Pancreas (tissue), 10 donors: ENCODE measurements around the gene PARD3. TPM values are rescaled to one million over a fixed set of nuclear protein-coding genes. Genes with fewer than 3 reads are reported as not detected.

ENCODE experiments used
- ATAC-seq, 4 donors: fragments of 200-7000 bp; cut with Tn5 transposase; one replicate each; pipeline versions ENCODE4 v1.8.0 to v1.9.1; 2020; ENCODE audit warnings: mild to moderate bottlenecking in 4 of 4, moderate library complexity in 4 of 4
- DNase-seq, 6 donors: peaks; one replicate each; pipeline ENCODE4 v3.0.0-alpha.2; 2020
- FAIRE-seq: peaks from 2 replicates; lab custom pipeline; 2012; peaks lifted over from hg19 to GRCh38; lab: Jason Lieb, UNC
- H3K27ac ChIP-seq, 4 donors: fragments of 200-600 bp; sonication (generic); 1 replicate in 3 of 4; 2 replicates in 1 of 4; pipeline versions ENCODE4 v1.5.0 to v1.8.0; 2020
- H3K27me3 ChIP-seq, 4 donors: fragments of 200-600 bp; one replicate each; pipeline ENCODE4 v1.8.0; 2021
- H3K36me3 ChIP-seq, 3 donors: fragments of 200-600 bp; sonication (generic) in 1 of 3; one replicate each; pipeline versions ENCODE4 v1.5.0 to v1.8.0; 2020 to 2021
- H3K4me1 ChIP-seq, 3 donors: fragments of 200-600 bp; one replicate each; pipeline ENCODE4 v1.8.0; 2021
- H3K4me3 ChIP-seq, 4 donors: fragments of 200-600 bp; sonication (generic) in 2 of 4; one replicate each; pipeline versions ENCODE4 v1.5.0 to v1.8.0; 2020 to 2021
- H3K9me3 ChIP-seq, 4 donors: fragments of 200-600 bp; one replicate each; pipeline ENCODE4 v1.8.0; 2021
- CTCF ChIP-seq, 4 donors: fragments of 200-600 bp; sonication (generic) in 3 of 4; IDR thresholded peaks; one replicate each; pipeline versions ENCODE4 v1.5.0 to v1.8.0; 2021; ENCODE audit warnings: antibody characterized with exemption in 4 of 4
- WGBS, 2 donors: extraction: QIAGEN DNeasy Blood & Tissue Kit; methylation state at CpG; one replicate each; pipeline ENCODE4 v1.1.7; 2013; 5-methylcytosine and 5-hydroxymethylcytosine counted together
- intact Hi-C, 3 donors: fragments of 100-400 bp; cut with DNase I; formaldehyde crosslinking; loops; one replicate each; pipeline versions ENCODE4 v1.11.1 to v1.14.2; 2022
- polyA plus RNA-seq, 2 donors: library from polyadenylated mRNA; stranded (reverse); fragments of 200-250 nt; gene quantifications; one replicate each; pipeline ENCODE4 v1.2.3, GENCODE V29; 2013
- total RNA-seq, 6 donors: library from RNA; stranded (reverse); fragmentation: NEBNext Ultra II Directional in 4 of 6; extraction: Animal tissue kit (Norgen Biotek cat#: 25700) in 4 of 6; gene quantifications; one replicate each; pipeline versions ENCODE4 v1.2.1 to v1.2.4, GENCODE V29; 2021 to 2023
- donor health status: healthy with polysubstance abuse.
- donor health status: DM: no; HTN: no; CAD: no; lungs with moderate emphysema.
- donor health status: DM: no; HTN: no; CAD: no.
- donor health status: control.
- donor health status: control.
- donor health status: Bipolar disorder and iron deficiency.
- donor health status: DM: yes; HTN: yes; CAD: no.
- donor health status: DM: no; HTN: no; CAD: no.
- donor health status: DM: no; HTN: no; CAD: no.
- donor health status: DM: yes; HTN: yes; CAD: no.

PARD3 gene
- total and polyA plus RNA-seq, 8 donors = 12.8 to 32.3 (median 23.4) TPM

GRCh38 chr10:34775044-34775637 lies 40.0 kb downstream of the PARD3 start:
- no peak overlapping the region for H3K27ac ChIP-seq
- no peak for FAIRE-seq
- ATAC-seq = no peak
- intact Hi-C loops = no loop called here
- no peak for DNase-seq
- H3K4me1 ChIP-seq = peaks cover 10 to 20% (median 14%) of the 10 kb centered on the region in 3 donors
- H3K4me3 ChIP-seq = no peak overlapping the region
- TF ChIP-seq CTCF (IDR thresholded peaks at IDR 0.05) = no peak
- H3K27me3 ChIP-seq = no peaks in the 10 kb centered on the region
- WGBS, 2 donors = 76 to 80% methylated on average over 3 of the region's 3 CpGs
- no peaks in the 10 kb centered on the region for H3K9me3 ChIP-seq
- no peaks in the 10 kb centered on the region for H3K36me3 ChIP-seq

- Histone ChIP-seq H3K36me3 (no peaks in the 10 kb centered on the region), H3K27me3 (no peaks in the 10 kb centered on the region), H3K4me3 (no peak overlapping the region), H3K9me3 (no peaks in the 10 kb centered on the region), H3K27ac (no peak overlapping the region), H3K4me1 (peaks cover 9 to 18% (median 14%) of the 10 kb centered on the region in 3 donors)
- DNase-seq = no peak
- FAIRE-seq = no peak
- TF ChIP-seq CTCF (IDR thresholded peaks at IDR 0.05) = no peak
- 52 to 55% methylated on average over 4 of the region's 4 CpGs for WGBS, 2 donors
- no peak for ATAC-seq
- intact Hi-C loops = no loop called here
Observed at GRCh38 chr10:34773636-34774630, 41.2 kb downstream of the PARD3 start.

GRCh38 chr10:34771525-34771924 lies 43.6 kb downstream of the PARD3 start:
- H3K9me3 ChIP-seq = no peaks in the 10 kb centered on the region
- FAIRE-seq = no peak
- H3K4me3 ChIP-seq = no peak overlapping the region
- no peak for TF ChIP-seq CTCF (IDR thresholded peaks at IDR 0.05)
- no peaks in the 10 kb centered on the region for H3K27me3 ChIP-seq
- no peak for ATAC-seq
- DNase-seq = no peak
- no peak overlapping the region for H3K27ac ChIP-seq
- intact Hi-C loops = no loop called here
- H3K4me1 ChIP-seq = peaks cover 15 to 19% (median 17%) of the 10 kb centered on the region in 3 donors
- H3K36me3 ChIP-seq = no peaks in the 10 kb centered on the region
- whole genome bisulfite sequencing, 2 donors = 91 to 94% methylated on average over 4 of the region's 4 CpGs

GRCh38 chr10:34771106-34771505 lies 44.0 kb downstream of the PARD3 start:
- H3K27me3 ChIP-seq = no peaks in the 10 kb centered on the region
- H3K4me1 ChIP-seq = peaks cover 19 to 21% (median 20%) of the 10 kb centered on the region in 3 donors
- 74 to 78% methylated on average over 3 of the region's 3 CpGs for WGBS, 2 donors
- H3K27ac ChIP-seq = no peak overlapping the region
- no peak for TF ChIP-seq CTCF (IDR thresholded peaks at IDR 0.05)
- ATAC-seq (no peak), FAIRE-seq (no peak), DNase-seq (no peak)
- no peak overlapping the region for H3K4me3 ChIP-seq
- intact Hi-C loops = no loop called here
- no peaks in the 10 kb centered on the region for H3K36me3 ChIP-seq
- no peaks in the 10 kb centered on the region for H3K9me3 ChIP-seq
